GM10266 (cell line): Measurements from ENCODE around the gene PTEN.
"Not testable (repeated sequence)": the region's sequence is repeated elsewhere in the genome, so short reads cannot be mapped to it uniquely, and the experiment has no call there.

Experiments used
- DNase-seq: peaks from one replicate; pipeline ENCODE4 v3.0.0; 2012; ENCODE audit errors: extremely low spot score
- CTCF ChIP-seq: IDR thresholded peaks from 2 replicates; pipeline ENCODE4 v1.5.1; 2012; ENCODE audit warnings: mild to moderate bottlenecking, low read depth; ENCODE audit not compliant: control insufficient read depth, insufficient read depth; ENCODE audit errors: missing control alignments

The PTEN gene

DNA sequence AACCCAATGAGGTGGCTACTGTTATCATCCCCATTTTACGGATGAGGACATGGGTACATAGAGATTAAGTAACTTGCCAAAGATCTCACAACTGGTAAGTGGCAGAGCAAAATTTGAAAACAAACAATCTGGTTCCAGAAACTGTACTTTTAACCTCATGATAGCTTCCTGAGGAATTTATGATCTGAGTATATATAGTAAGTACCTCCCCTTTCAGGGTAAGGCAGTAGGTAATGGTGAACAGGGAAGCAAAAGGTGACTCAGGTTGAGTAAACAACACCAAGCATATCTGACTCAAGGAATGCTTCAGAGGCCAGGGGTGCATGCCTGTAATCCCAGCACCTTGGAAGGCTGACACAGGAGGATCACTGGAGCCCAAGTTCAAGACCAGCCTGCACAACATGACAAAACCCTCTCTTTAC, 21.2 kb upstream of the PTEN start:
- DNase-seq: no peak
- TF ChIP-seq CTCF: no peak

DNA sequence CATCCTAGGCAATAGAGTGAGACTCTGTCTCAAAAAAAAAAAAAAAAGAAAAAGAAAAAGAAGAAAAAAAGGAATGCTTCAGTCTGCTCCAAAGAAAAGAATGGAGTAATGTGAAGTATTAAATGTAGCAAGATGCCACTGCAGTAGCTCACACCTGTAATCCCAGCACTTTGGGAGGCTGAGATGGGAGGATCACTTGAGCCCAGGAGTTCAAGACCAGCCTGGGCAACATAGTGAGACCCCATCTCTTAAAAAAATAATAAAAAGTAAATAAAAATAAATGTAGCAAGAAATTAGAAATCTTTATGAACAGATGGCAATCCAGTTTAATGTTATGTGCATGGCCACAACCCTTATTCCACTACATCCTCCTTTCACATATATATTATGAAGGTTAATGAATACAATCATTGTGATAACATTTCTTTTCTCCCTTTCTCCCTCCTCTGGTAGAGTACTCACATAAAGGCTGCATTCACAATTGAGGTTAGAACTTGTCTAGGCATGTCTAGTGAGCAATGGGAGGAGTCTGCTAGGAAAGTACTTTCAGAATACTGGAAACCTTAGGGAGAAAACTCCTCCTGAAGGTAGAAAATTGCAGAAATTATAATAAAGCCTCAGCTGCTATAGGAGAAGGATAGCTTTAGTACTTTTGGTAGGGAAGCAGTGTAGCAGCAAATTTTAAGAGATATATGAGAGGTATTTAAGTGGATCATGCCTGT, 20.5 kb upstream of the PTEN start:
- no peak for DNase-seq
- no peak for TF ChIP-seq CTCF

- TF ChIP-seq CTCF: no peak
- no peak for DNase-seq
Observed at GRCh38 chr10:87843714-87844113, 19.7 kb upstream of the PTEN start.

DNA sequence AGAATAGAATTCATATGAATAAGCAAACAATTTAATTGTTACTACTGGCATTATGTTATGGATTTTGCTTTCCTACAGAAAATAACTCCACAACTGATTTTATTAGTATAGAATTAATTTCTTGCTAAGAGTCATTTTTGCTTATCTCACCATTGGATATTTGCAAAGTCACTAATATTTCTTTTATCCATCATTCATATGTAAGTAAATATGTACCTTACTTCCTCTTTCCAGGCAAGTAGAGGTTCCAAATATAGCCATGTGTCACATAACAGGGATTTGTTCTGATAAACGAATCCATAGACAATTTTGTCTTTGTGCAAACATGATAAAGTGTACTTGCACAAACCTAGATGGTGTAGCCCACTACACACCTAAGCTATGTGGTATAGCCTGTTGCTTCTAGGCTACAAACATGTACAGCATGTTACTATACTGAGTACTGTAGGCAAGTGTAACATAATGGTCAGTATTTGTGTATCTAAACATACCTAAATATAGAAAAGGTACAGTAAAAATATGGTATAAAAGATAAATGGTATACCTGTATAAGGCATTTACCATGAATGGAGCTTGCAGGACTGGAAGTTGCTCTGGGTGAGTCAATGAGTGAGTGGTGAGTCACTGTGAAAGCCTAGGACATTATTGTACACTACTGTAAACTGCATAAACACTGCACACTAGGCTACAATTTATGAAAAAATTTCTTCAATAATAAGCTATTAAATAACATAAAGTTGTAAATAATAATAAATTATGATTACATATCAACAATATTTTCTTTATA, 18.4 kb upstream of the PTEN start:
- DNase-seq: no peak
- no peak for TF ChIP-seq CTCF

GRCh38 chr10:87845624-87845998, 17.8 kb upstream of the PTEN start:
- TF ChIP-seq CTCF: no peak
- no peak for DNase-seq

GRCh38 chr10:87846023-87846422, 17.4 kb upstream of the PTEN start:
- TF ChIP-seq CTCF: no peak
- DNase-seq: no peak

GRCh38 chr10:87846711-87847110, 16.7 kb upstream of the PTEN start:
- DNase-seq: not testable (repeated sequence)
